H9 (cell line): ENCODE results near the gene SLC48A1. TPM values are rescaled to one million over a fixed set of nuclear protein-coding genes. Genes with fewer than 3 reads are reported as not detected.

Experiments used
- DNase-seq: peaks from one replicate; pipeline ENCODE4 v3.0.0-alpha.2; 2017
- H2AFZ ChIP-seq: one replicate; pipeline ENCODE4 v1.6.1; 2013; ENCODE audit warnings: mild to moderate bottlenecking, low read length, control low read depth, moderate library complexity
- H2AK5ac ChIP-seq: 2 replicates; pipeline ENCODE4 v1.6.1; 2013; ENCODE audit warnings: low read length, control low read depth, mixed read lengths; ENCODE audit not compliant: insufficient read length
- H2BK120ac ChIP-seq: one replicate; pipeline ENCODE4 v1.6.1; 2013; ENCODE audit warnings: low read depth, mild to moderate bottlenecking, low read length, control low read depth, inconsistent platforms; ENCODE audit not compliant: poor library complexity, severe bottlenecking
- H2BK12ac ChIP-seq: 2 replicates; pipeline ENCODE4 v1.6.1; 2013; ENCODE audit warnings: low read length, control low read depth, mixed read lengths, low read depth; ENCODE audit not compliant: insufficient read length
- H2BK15ac ChIP-seq: 2 replicates; pipeline ENCODE4 v1.6.1; 2013; ENCODE audit warnings: low read depth, low read length, control low read depth
- H2BK20ac ChIP-seq: one replicate; pipeline ENCODE4 v1.6.1; 2013; ENCODE audit warnings: low read depth, mild to moderate bottlenecking, low read length, control low read depth, inconsistent platforms; ENCODE audit not compliant: poor library complexity, severe bottlenecking
- H2BK5ac ChIP-seq: 2 replicates; pipeline ENCODE4 v1.6.1; 2013; ENCODE audit warnings: low read length, control low read depth, mixed read lengths; ENCODE audit not compliant: insufficient read length
- H3K14ac ChIP-seq: 2 replicates; pipeline ENCODE4 v1.6.1; 2013; ENCODE audit warnings: low read length, control low read depth; ENCODE audit not compliant: insufficient read depth
- H3K18ac ChIP-seq: 2 replicates; pipeline ENCODE4 v1.6.1; 2013; ENCODE audit warnings: low read depth, mild to moderate bottlenecking, mixed read lengths, low read length, control low read depth; ENCODE audit not compliant: insufficient read length
- H3K23ac ChIP-seq: 2 replicates; pipeline ENCODE4 v1.6.1; 2013; ENCODE audit warnings: low read length, control low read depth, mixed read lengths, low read depth; ENCODE audit not compliant: insufficient read length
- H3K23me2 ChIP-seq: 2 replicates; pipeline ENCODE4 v1.6.1; 2013; ENCODE audit warnings: low read depth, mild to moderate bottlenecking, mixed read lengths, low read length, control low read depth; ENCODE audit not compliant: insufficient read length, poor library complexity, severe bottlenecking
- H3K27ac ChIP-seq: 2 replicates; pipeline ENCODE4 v1.5.1; 2013; ENCODE audit warnings: low read length, control low read depth, mixed read lengths, low read depth; ENCODE audit not compliant: insufficient read length
- H3K27me3 ChIP-seq: 2 replicates; pipeline ENCODE4 v1.6.1; 2013; ENCODE audit warnings: low read length, control low read depth, inconsistent platforms; ENCODE audit not compliant: insufficient read depth
- H3K4ac ChIP-seq: 2 replicates; pipeline ENCODE4 v1.6.1; 2013; ENCODE audit warnings: low read depth, mild to moderate bottlenecking, control low read depth, inconsistent platforms, low read length, moderate library complexity
- H3K4me1 ChIP-seq: 2 replicates; pipeline ENCODE4 v1.6.1; 2013; ENCODE audit warnings: low read length, control low read depth, inconsistent platforms; ENCODE audit not compliant: insufficient read depth
- H3K4me2 ChIP-seq: 2 replicates; pipeline ENCODE4 v1.6.1; 2013; ENCODE audit warnings: low read length, control low read depth, mixed read lengths; ENCODE audit not compliant: insufficient read length, insufficient read depth
- H3K56ac ChIP-seq: 2 replicates; pipeline ENCODE4 v1.6.1; 2013; ENCODE audit warnings: low read depth, mild to moderate bottlenecking, mixed read lengths, low read length, control low read depth; ENCODE audit not compliant: insufficient read length
- H3K79me1 ChIP-seq: 2 replicates; pipeline ENCODE4 v1.6.1; 2013; ENCODE audit warnings: low read depth, mild to moderate bottlenecking, moderate library complexity, low read length, control low read depth, inconsistent platforms; ENCODE audit not compliant: insufficient read depth, poor library complexity, severe bottlenecking
- H3K79me2 ChIP-seq: 2 replicates; pipeline ENCODE4 v1.6.1; 2013; ENCODE audit warnings: low read length, control low read depth, inconsistent platforms; ENCODE audit not compliant: insufficient read depth
- H3K9ac ChIP-seq: 2 replicates; pipeline ENCODE4 v1.6.1; 2013; ENCODE audit warnings: low read length, control low read depth, mixed read lengths; ENCODE audit not compliant: insufficient read length; ENCODE audit errors: extremely low read depth
- H3K9me3 ChIP-seq: one replicate; pipeline ENCODE4 v1.6.1; 2013; ENCODE audit warnings: low read depth, low read length, inconsistent platforms; ENCODE audit not compliant: control insufficient read depth
- H3T11ph ChIP-seq: one replicate; pipeline ENCODE4 v1.6.1; 2013; ENCODE audit warnings: mild to moderate bottlenecking, low read length, control low read depth, inconsistent platforms
- H4K20me1 ChIP-seq: one replicate; pipeline ENCODE4 v1.6.1; 2013; ENCODE audit not compliant: control insufficient read depth, insufficient read length, insufficient read depth
- H4K5ac ChIP-seq: 2 replicates; pipeline ENCODE4 v1.6.1; 2013; ENCODE audit warnings: low read depth, mild to moderate bottlenecking, mixed read lengths, low read length, control low read depth; ENCODE audit not compliant: insufficient read length
- H4K8ac ChIP-seq: replicated peaks from 2 replicates; pipeline ENCODE4 v1.6.1; 2013; ENCODE audit warnings: low read length, control low read depth, mixed read lengths, low read depth; ENCODE audit not compliant: insufficient read length
- H4K91ac ChIP-seq: 2 replicates; pipeline ENCODE4 v1.6.1; 2013; ENCODE audit warnings: low read depth, mild to moderate bottlenecking, moderate library complexity, mixed read lengths, low read length, control low read depth; ENCODE audit not compliant: insufficient read length
- H3K27ac Mint-ChIP-seq, 3 experiments: 2 replicates in 2 of 3; 3 replicates in 1 of 3; pipeline ENCODE4 v1.8.0; 2020 to 2021; ENCODE audit warnings: mixed read lengths in 3 of 3, mild to moderate bottlenecking in 1 of 3, moderate library complexity in 1 of 3
- H3K27me3 Mint-ChIP-seq: 2 replicates; pipeline ENCODE4 v1.8.0; 2021; ENCODE audit warnings: low read depth, mild to moderate bottlenecking, moderate library complexity, mixed read lengths
- H3K36me3 Mint-ChIP-seq, 3 experiments: 2 replicates in 2 of 3; 3 replicates in 1 of 3; pipeline ENCODE4 v1.8.0; 2020 to 2021; ENCODE audit warnings: low read depth in 3 of 3, mixed read lengths in 3 of 3; ENCODE audit not compliant: insufficient read depth in 1 of 3
- H3K4me1 Mint-ChIP-seq, 2 experiments: 2 replicates each; pipeline ENCODE4 v1.8.0; 2020; ENCODE audit warnings: mixed read lengths in 2 of 2
- H3K4me3 Mint-ChIP-seq, 2 experiments: 2 replicates in 1 of 2; 3 replicates in 1 of 2; pipeline ENCODE4 v1.8.0; 2020 to 2021; ENCODE audit warnings: mild to moderate bottlenecking in 2 of 2, mixed read lengths in 2 of 2, moderate library complexity in 1 of 2
- H3K9me3 Mint-ChIP-seq, 2 experiments: 2 replicates in 1 of 2; 3 replicates in 1 of 2; pipeline ENCODE4 v1.8.0; 2020; ENCODE audit warnings: mild to moderate bottlenecking in 2 of 2, mixed read lengths in 2 of 2, moderate library complexity in 1 of 2
- CTCF ChIP-seq: fragments of 200-600 bp; sonication (generic); conservative IDR thresholded peaks from 3 replicates; pipeline ENCODE4 v1.8.0; 2021; ENCODE audit warnings: antibody characterized with exemption, mild to moderate bottlenecking
- WGBS: extraction: QIAGEN DNeasy Blood & Tissue Kit; methylation state at CpG from one replicate; pipeline ENCODE4 v1.1.7; 2013; ENCODE audit warnings: missing lambda C conversion rate, low lambda C conversion rate, mixed read lengths; ENCODE audit not compliant: insufficient read length; ENCODE audit errors: extremely low coverage; 5-methylcytosine and 5-hydroxymethylcytosine counted together
- total RNA-seq: library from RNA; stranded (reverse); gene quantifications from 2 replicates; pipeline ENCODE4 v1.2.1, GENCODE V29; 2021

SLC48A1 gene
- total RNA-seq, 1 experiment from 2014 or later, result 10.6 TPM

DNA sequence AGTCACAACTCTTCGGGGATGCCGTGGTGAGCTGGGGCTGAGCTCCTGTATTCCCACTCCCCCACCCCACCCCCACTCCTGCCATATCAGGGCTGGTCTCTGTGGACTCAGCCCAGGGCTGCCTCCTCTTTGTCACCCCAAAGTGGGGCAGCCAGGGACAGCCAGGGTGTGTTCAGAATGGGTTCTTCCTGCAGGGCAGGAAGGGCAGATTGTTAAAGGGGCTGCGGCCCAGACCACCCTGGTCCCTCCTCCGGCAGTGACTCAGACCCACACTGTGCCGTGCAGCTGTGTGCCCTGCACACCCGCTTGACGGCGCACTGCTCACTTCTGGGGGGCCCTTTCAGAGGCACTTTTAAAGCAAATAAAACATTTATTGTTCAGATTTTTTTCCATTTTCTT lies 9.3 kb downstream of the SLC48A1 start:
- Histone ChIP-seq H3K79me1 (no peaks in the 10 kb centered on the region), H4K91ac (no peak overlapping the region), H3K4me1 (peaks cover 3% of the 10 kb centered on the region; the same call in 1 of the 2 replicates), H3K27ac (no peak overlapping the region), H3K4ac (no peak overlapping the region), H3K23me2 (no peaks in the 10 kb centered on the region), H4K20me1 (peaks cover 2% of the 10 kb centered on the region), H2BK20ac (no peak overlapping the region), H3K79me2 (no peaks in the 10 kb centered on the region), H2BK12ac (no peak overlapping the region), H4K8ac (no peak overlapping the region), H2AK5ac (no peak overlapping the region), H2AFZ (no peak overlapping the region), H3K9ac (no peak overlapping the region), H4K5ac (no peak overlapping the region), H3T11ph (no peak overlapping the region), H2BK5ac (no peak overlapping the region), H3K4me2 (no peak overlapping the region), H3K27me3 (no peaks in the 10 kb centered on the region), H3K23ac (no peak overlapping the region), H2BK120ac (no peak overlapping the region), H3K56ac (no peak overlapping the region), H2BK15ac (no peak overlapping the region), H3K14ac (no peak overlapping the region), H3K9me3 (no peaks in the 10 kb centered on the region), H3K18ac (no peak overlapping the region)
- Mint-ChIP-seq H3K9me3 (no peaks in the 10 kb centered on the region), H3K4me3 (no peak overlapping the region), H3K27ac (no peak overlapping the region), H3K36me3 (peaks cover 20 to 44% (median 35%) of the 10 kb centered on the region in 3 experiments; a peak in 6 of 7 replicates), H3K4me1 (peaks cover 15 to 23% of the 10 kb centered on the region in 2 experiments), H3K27me3 (peaks cover 9% of the 10 kb centered on the region)
- DNase-seq, result no peak
- TF ChIP-seq CTCF, result no peak
- WGBS, result no CpG with 5 or more reads among the region's 8 CpGs
